ENCODE data around the gene NAA35.
"Not testable (repeated sequence)": the region's sequence is repeated elsewhere in the genome, so short reads cannot be mapped to it uniquely, and the experiment has no call there.

The NAA35 gene

GRCh38 chr9:85925493-85925892 lies 15.5 kb upstream of the NAA35 start:
- H3K27me3 ChIP-seq (ENCODE audit: insufficient read depth, poor library complexity, severe bottlenecking), result no peaks in the 10 kb centered on the region
- TF ChIP-seq REST (IDR thresholded peaks at IDR 0.05; ENCODE audit: insufficient replicate concordance, low read depth) (no peak), CTCF (IDR thresholded peaks at IDR 0.05; ENCODE audit: insufficient read depth, low read length) (no peak), POLR2AphosphoS5 (IDR thresholded peaks at IDR 0.05; ENCODE audit: low read depth) (no peak), SPI1 (IDR thresholded peaks at IDR 0.05; ENCODE audit: borderline replicate concordance, low read depth) (no peak), GABPA (IDR thresholded peaks at IDR 0.05; ENCODE audit: low read depth) (no peak)
- H3K27ac ChIP-seq (replicated peaks), result no peak overlapping the region
- no peak overlapping the region for H3K4me3 ChIP-seq (replicated peaks; ENCODE audit: insufficient read depth, low read length)
- no peak for DNase-seq (ENCODE audit: low read depth in 1 of 2, low spot score in 1 of 2)

- H3K4me3 ChIP-seq (replicated peaks; ENCODE audit: insufficient read depth, low read length), result no peak overlapping the region
- no peak for DNase-seq (ENCODE audit: low read depth in 1 of 2, low spot score in 1 of 2)
- no peak overlapping the region for H3K27ac ChIP-seq (replicated peaks)
- H3K27me3 ChIP-seq (ENCODE audit: insufficient read depth, poor library complexity, severe bottlenecking), result no peaks in the 10 kb centered on the region
- TF ChIP-seq CTCF (IDR thresholded peaks at IDR 0.05; ENCODE audit: insufficient read depth, low read length) (no peak), GABPA (IDR thresholded peaks at IDR 0.05; ENCODE audit: low read depth) (no peak), POLR2AphosphoS5 (IDR thresholded peaks at IDR 0.05; ENCODE audit: low read depth) (no peak), REST (IDR thresholded peaks at IDR 0.05; ENCODE audit: insufficient replicate concordance, low read depth) (no peak)
Observed at GRCh38 chr9:85927076-85927475, 13.9 kb upstream of the NAA35 start.

GRCh38 chr9:85931495-85931894 lies 9.5 kb upstream of the NAA35 start:
- Histone ChIP-seq H3K27me3 (ENCODE audit: insufficient read depth, poor library complexity, severe bottlenecking) (no peaks in the 10 kb centered on the region), H3K4me3 (replicated peaks; ENCODE audit: insufficient read depth, low read length) (no peak overlapping the region), H3K27ac (replicated peaks) (no peak overlapping the region)
- TF ChIP-seq SPI1 (IDR thresholded peaks at IDR 0.05; ENCODE audit: borderline replicate concordance, low read depth) (no peak), POLR2AphosphoS5 (IDR thresholded peaks at IDR 0.05; ENCODE audit: low read depth) (no peak), REST (IDR thresholded peaks at IDR 0.05; ENCODE audit: insufficient replicate concordance, low read depth) (no peak), CTCF (IDR thresholded peaks at IDR 0.05; ENCODE audit: insufficient read depth, low read length) (no peak), GABPA (IDR thresholded peaks at IDR 0.05; ENCODE audit: low read depth) (no peak)
- no peak for DNase-seq (ENCODE audit: low read depth in 1 of 2, low spot score in 1 of 2)

GRCh38 chr9:85935950-85936349 lies 5.0 kb upstream of the NAA35 start:
- H3K4me3 ChIP-seq (replicated peaks; ENCODE audit: insufficient read depth, low read length); H3K27me3 ChIP-seq (ENCODE audit: insufficient read depth, poor library complexity, severe bottlenecking); DNase-seq (ENCODE audit: low read depth in 1 of 2, low spot score in 1 of 2); H3K27ac ChIP-seq (replicated peaks): not testable (repeated sequence)

Data from HL-60 (cell line).